T-helper 1 cell treated with Interleukin-12 subunit alpha and Interleukin-12 subunit beta and Interleukin-4 antibody, amounts not matched to agents 30 μg/mL and 1 μg/mL, for 36 hours (primary cell): ENCODE data around the gene ARHGAP20.

Source experiments
- H3K27ac Mint-ChIP-seq: one replicate; pipeline ENCODE4 v1.8.0; 2021; ENCODE audit warnings: mild to moderate bottlenecking, mixed read lengths
- H3K27me3 Mint-ChIP-seq: one replicate; pipeline ENCODE4 v1.8.0; 2021; ENCODE audit warnings: low read depth, mixed read lengths
- H3K36me3 Mint-ChIP-seq: one replicate; pipeline ENCODE4 v1.8.0; 2021; ENCODE audit warnings: low read depth, mixed read lengths
- H3K4me1 Mint-ChIP-seq: one replicate; pipeline ENCODE4 v1.8.0; 2021; ENCODE audit warnings: low read depth, mixed read lengths
- H3K4me3 Mint-ChIP-seq: one replicate; pipeline ENCODE4 v1.8.0; 2021; ENCODE audit warnings: mild to moderate bottlenecking, moderate library complexity, mixed read lengths
- H3K9me3 Mint-ChIP-seq: one replicate; pipeline ENCODE4 v1.8.0; 2021; ENCODE audit warnings: mixed read lengths

Gene ARHGAP20

GRCh38 chr11:110606415-110606814, 105.8 kb downstream of the ARHGAP20 start:
- Mint-ChIP-seq H3K27me3 (peaks cover 15% of the 10 kb centered on the region), H3K27ac (no peak overlapping the region), H3K9me3 (no peaks in the 10 kb centered on the region), H3K4me1 (no peaks in the 10 kb centered on the region), H3K36me3 (no peaks in the 10 kb centered on the region), H3K4me3 (no peak overlapping the region)

- Mint-ChIP-seq H3K27me3 (peaks cover 15% of the 10 kb centered on the region), H3K9me3 (no peaks in the 10 kb centered on the region), H3K36me3 (no peaks in the 10 kb centered on the region)
Measured at GRCh38 chr11:110601936-110602335, 110.3 kb downstream of the ARHGAP20 start.

GRCh38 chr11:110600322-110600721, 111.9 kb downstream of the ARHGAP20 start:
- no peak overlapping the region for H3K27ac Mint-ChIP-seq
- no peaks in the 10 kb centered on the region for H3K4me1 Mint-ChIP-seq
- no peak overlapping the region for H3K4me3 Mint-ChIP-seq
- no peaks in the 10 kb centered on the region for H3K9me3 Mint-ChIP-seq
- H3K27me3 Mint-ChIP-seq, result peaks cover 8% of the 10 kb centered on the region
- H3K36me3 Mint-ChIP-seq, result no peaks in the 10 kb centered on the region

More at GRCh38 chr11:110601936-110602335, 110.3 kb downstream of the ARHGAP20 start:
- no peaks in the 10 kb centered on the region for H3K4me1 Mint-ChIP-seq
- no peak overlapping the region for H3K27ac Mint-ChIP-seq
- no peak overlapping the region for H3K4me3 Mint-ChIP-seq

GRCh38 chr11:110599207-110599606, 113.0 kb downstream of the ARHGAP20 start:
- H3K9me3 Mint-ChIP-seq, result no peaks in the 10 kb centered on the region
- peaks cover 3% of the 10 kb centered on the region for H3K27me3 Mint-ChIP-seq
- no peak overlapping the region for H3K27ac Mint-ChIP-seq
- H3K4me1 Mint-ChIP-seq, result no peaks in the 10 kb centered on the region
- no peaks in the 10 kb centered on the region for H3K36me3 Mint-ChIP-seq
- no peak overlapping the region for H3K4me3 Mint-ChIP-seq

- Mint-ChIP-seq H3K4me1 (no peaks in the 10 kb centered on the region), H3K27ac (no peak overlapping the region), H3K9me3 (no peaks in the 10 kb centered on the region), H3K36me3 (no peaks in the 10 kb centered on the region), H3K27me3 (no peaks in the 10 kb centered on the region), H3K4me3 (no peak overlapping the region)
Measured at GRCh38 chr11:110598725-110599124, 113.5 kb downstream of the ARHGAP20 start.

GRCh38 chr11:110587972-110588371, 124.3 kb downstream of the ARHGAP20 start:
- no peaks in the 10 kb centered on the region for H3K4me1 Mint-ChIP-seq
- H3K27me3 Mint-ChIP-seq, result peaks cover 14% of the 10 kb centered on the region
- no peak overlapping the region for H3K4me3 Mint-ChIP-seq
- H3K36me3 Mint-ChIP-seq, result no peaks in the 10 kb centered on the region
- H3K9me3 Mint-ChIP-seq, result no peaks in the 10 kb centered on the region
- no peak overlapping the region for H3K27ac Mint-ChIP-seq

- peaks cover 14% of the 10 kb centered on the region for H3K27me3 Mint-ChIP-seq
- H3K36me3 Mint-ChIP-seq, result no peaks in the 10 kb centered on the region
- H3K4me3 Mint-ChIP-seq, result no peak overlapping the region
- no peaks in the 10 kb centered on the region for H3K9me3 Mint-ChIP-seq
- H3K27ac Mint-ChIP-seq, result no peak overlapping the region
- no peaks in the 10 kb centered on the region for H3K4me1 Mint-ChIP-seq
Measured at GRCh38 chr11:110587129-110587528, 125.1 kb downstream of the ARHGAP20 start.

- Mint-ChIP-seq H3K27me3 (peaks cover 6% of the 10 kb centered on the region), H3K4me3 (no peak overlapping the region), H3K9me3 (no peaks in the 10 kb centered on the region), H3K4me1 (no peaks in the 10 kb centered on the region), H3K36me3 (no peaks in the 10 kb centered on the region), H3K27ac (no peak overlapping the region)
Measured at GRCh38 chr11:110584150-110584549, 128.1 kb downstream of the ARHGAP20 start.

GRCh38 chr11:110582728-110583432, 129.4 kb downstream of the ARHGAP20 start:
- Mint-ChIP-seq H3K4me3 (no peak overlapping the region), H3K9me3 (no peaks in the 10 kb centered on the region)

GRCh38 chr11:110580571-110580970, 131.7 kb downstream of the ARHGAP20 start:
- no peak overlapping the region for H3K4me3 Mint-ChIP-seq
- H3K27ac Mint-ChIP-seq, result no peak overlapping the region
- H3K27me3 Mint-ChIP-seq, result peaks cover 3% of the 10 kb centered on the region
- no peaks in the 10 kb centered on the region for H3K36me3 Mint-ChIP-seq
- H3K9me3 Mint-ChIP-seq, result no peaks in the 10 kb centered on the region
- H3K4me1 Mint-ChIP-seq, result no peaks in the 10 kb centered on the region

More at GRCh38 chr11:110582728-110583432, 129.4 kb downstream of the ARHGAP20 start:
- Mint-ChIP-seq H3K27me3 (peaks cover 4% of the 10 kb centered on the region), H3K36me3 (no peaks in the 10 kb centered on the region), H3K4me1 (no peaks in the 10 kb centered on the region), H3K27ac (no peak overlapping the region)

- no peak overlapping the region for H3K27ac Mint-ChIP-seq
- H3K4me1 Mint-ChIP-seq, result no peaks in the 10 kb centered on the region
Measured at GRCh38 chr11:110573411-110573810, 138.8 kb downstream of the ARHGAP20 start.

GRCh38 chr11:110571081-110571720, 141.0 kb downstream of the ARHGAP20 start:
- Mint-ChIP-seq H3K4me3 (no peak overlapping the region), H3K4me1 (no peaks in the 10 kb centered on the region), H3K27ac (no peak overlapping the region)

More at GRCh38 chr11:110573411-110573810, 138.8 kb downstream of the ARHGAP20 start:
- Mint-ChIP-seq H3K4me3 (no peak overlapping the region), H3K9me3 (no peaks in the 10 kb centered on the region), H3K27me3 (peaks cover 25% of the 10 kb centered on the region), H3K36me3 (no peaks in the 10 kb centered on the region)

GRCh38 chr11:110566577-110566976, 145.7 kb downstream of the ARHGAP20 start:
- H3K27me3 Mint-ChIP-seq, result peaks cover 12% of the 10 kb centered on the region
- H3K4me3 Mint-ChIP-seq, result no peak overlapping the region
- H3K36me3 Mint-ChIP-seq, result no peaks in the 10 kb centered on the region
- no peaks in the 10 kb centered on the region for H3K4me1 Mint-ChIP-seq
- no peak overlapping the region for H3K27ac Mint-ChIP-seq
- H3K9me3 Mint-ChIP-seq, result no peaks in the 10 kb centered on the region

More at GRCh38 chr11:110571081-110571720, 141.0 kb downstream of the ARHGAP20 start:
- H3K27me3 Mint-ChIP-seq, result peaks cover 25% of the 10 kb centered on the region
- no peaks in the 10 kb centered on the region for H3K36me3 Mint-ChIP-seq
- no peaks in the 10 kb centered on the region for H3K9me3 Mint-ChIP-seq

GRCh38 chr11:110565357-110566336, 146.6 kb downstream of the ARHGAP20 start:
- Mint-ChIP-seq H3K36me3 (no peaks in the 10 kb centered on the region), H3K27me3 (peaks cover 9% of the 10 kb centered on the region), H3K27ac (no peak overlapping the region), H3K4me1 (no peaks in the 10 kb centered on the region), H3K4me3 (no peak overlapping the region), H3K9me3 (no peaks in the 10 kb centered on the region)
